SJCRH30 (cell line): ENCODE data around the gene ITPKB. TPM values are rescaled to one million over a fixed set of nuclear protein-coding genes. Genes with fewer than 3 reads are reported as not detected.
A peak's percentile ranks its signal among the peaks of the same experiment; 100 is the strongest.
"Not testable (repeated sequence)": the region's sequence is repeated elsewhere in the genome, so short reads cannot be mapped to it uniquely, and the experiment has no call there.

Experiments
- DNase-seq, 2 experiments: peaks; one replicate each; pipeline ENCODE4 v3.0.0-alpha.2; 2015 to 2020
- H3K27ac ChIP-seq: fragments of 250-450 bp; sonication (Bioruptor Pico); 2 replicates; pipeline ENCODE4 v1.5.1; 2020; ENCODE audit warnings: mild to moderate bottlenecking, moderate library complexity
- H3K27me3 ChIP-seq: fragments of 250-450 bp; sonication (Bioruptor Pico); 2 replicates; pipeline ENCODE4 v1.5.1; 2020; ENCODE audit warnings: mild to moderate bottlenecking, moderate library complexity
- H3K36me3 ChIP-seq: fragments of 250-450 bp; sonication (Bioruptor Pico); 2 replicates; pipeline ENCODE4 v1.5.1; 2020; ENCODE audit warnings: mild to moderate bottlenecking, moderate library complexity
- H3K4me1 ChIP-seq: fragments of 250-450 bp; sonication (Bioruptor Pico); 2 replicates; pipeline ENCODE4 v1.5.1; 2020; ENCODE audit warnings: mild to moderate bottlenecking, moderate library complexity
- H3K4me3 ChIP-seq: fragments of 250-450 bp; sonication (Bioruptor Pico); 2 replicates; pipeline ENCODE4 v1.5.1; 2020; ENCODE audit warnings: mild to moderate bottlenecking, moderate library complexity
- H3K9me3 ChIP-seq: fragments of 250-450 bp; sonication (Bioruptor Pico); replicated peaks from 2 replicates; pipeline ENCODE4 v1.5.1; 2020; ENCODE audit warnings: mild to moderate bottlenecking, moderate library complexity
- total RNA-seq: library from RNA; depleted of rRNA; stranded (reverse); fragments of >200 nt; shearing (Covaris generic); gene quantifications from 2 replicates; pipeline ENCODE4 v1.2.3, GENCODE V29; 2014

ITPKB gene
- total RNA-seq, 1 experiment from 2014 or later = 23.2 TPM

- DNase-seq, H3K36me3 ChIP-seq, H3K9me3 ChIP-seq, H3K27me3 ChIP-seq, H3K4me3 ChIP-seq, H3K27ac ChIP-seq, H3K4me1 ChIP-seq: not testable (repeated sequence)
Measured at GRCh38 chr1:226611980-226612379, 127.1 kb downstream of the ITPKB start.

DNA sequence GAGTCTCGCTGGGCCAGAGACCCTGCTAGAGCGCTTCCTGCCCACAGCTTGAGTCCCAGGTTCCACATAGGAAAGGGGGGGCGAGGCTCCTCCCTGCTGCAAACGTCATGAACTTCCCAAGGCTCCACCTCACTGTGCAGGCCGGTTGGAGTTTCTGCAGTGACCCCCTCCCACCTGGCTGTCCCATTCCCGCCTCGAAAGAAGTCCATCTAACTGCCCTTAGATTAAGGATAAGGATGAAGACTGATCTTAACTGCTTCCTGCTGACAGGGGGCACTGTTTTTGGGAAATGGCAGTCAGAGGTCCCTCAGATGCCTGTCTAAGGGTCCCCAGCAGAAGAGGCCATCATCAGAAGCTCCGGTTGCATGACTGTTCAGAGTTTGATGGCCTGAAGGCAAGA, 127.8 kb downstream of the ITPKB start:
- Histone ChIP-seq H3K9me3 (no peaks in the 10 kb centered on the region), H3K36me3 (no peaks in the 10 kb centered on the region), H3K4me1 (no peaks in the 10 kb centered on the region; the same call in 1 of the 2 replicates), H3K4me3 (no peak overlapping the region), H3K27me3 (no peaks in the 10 kb centered on the region), H3K27ac (no peak overlapping the region)
- DNase-seq = no peak

DNA sequence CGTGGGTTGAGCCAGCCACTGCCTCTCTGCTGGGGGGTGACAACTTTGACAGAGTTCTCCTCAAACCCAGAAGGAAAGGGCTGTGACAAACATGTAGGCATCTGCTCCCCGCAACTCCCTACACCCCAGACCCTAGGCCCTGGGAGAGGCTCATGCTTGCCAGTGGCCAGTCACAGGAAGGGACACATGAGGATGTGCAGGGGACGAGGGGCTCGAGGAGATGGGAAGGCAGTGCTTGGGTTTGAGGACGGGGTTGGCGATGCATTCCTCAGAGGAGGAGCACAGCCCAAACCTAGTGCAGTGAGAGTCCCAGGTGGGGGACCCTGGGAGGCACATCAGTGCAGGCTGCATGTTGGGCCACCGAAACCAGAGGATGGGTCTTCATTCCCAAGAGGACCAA, 128.4 kb downstream of the ITPKB start:
- Histone ChIP-seq H3K9me3 (no peaks in the 10 kb centered on the region), H3K4me3 (no peak overlapping the region), H3K27me3 (no peaks in the 10 kb centered on the region), H3K4me1 (no peaks in the 10 kb centered on the region; the same call in 1 of the 2 replicates), H3K36me3 (no peaks in the 10 kb centered on the region), H3K27ac (no peak overlapping the region)
- DNase-seq = no peak

DNA sequence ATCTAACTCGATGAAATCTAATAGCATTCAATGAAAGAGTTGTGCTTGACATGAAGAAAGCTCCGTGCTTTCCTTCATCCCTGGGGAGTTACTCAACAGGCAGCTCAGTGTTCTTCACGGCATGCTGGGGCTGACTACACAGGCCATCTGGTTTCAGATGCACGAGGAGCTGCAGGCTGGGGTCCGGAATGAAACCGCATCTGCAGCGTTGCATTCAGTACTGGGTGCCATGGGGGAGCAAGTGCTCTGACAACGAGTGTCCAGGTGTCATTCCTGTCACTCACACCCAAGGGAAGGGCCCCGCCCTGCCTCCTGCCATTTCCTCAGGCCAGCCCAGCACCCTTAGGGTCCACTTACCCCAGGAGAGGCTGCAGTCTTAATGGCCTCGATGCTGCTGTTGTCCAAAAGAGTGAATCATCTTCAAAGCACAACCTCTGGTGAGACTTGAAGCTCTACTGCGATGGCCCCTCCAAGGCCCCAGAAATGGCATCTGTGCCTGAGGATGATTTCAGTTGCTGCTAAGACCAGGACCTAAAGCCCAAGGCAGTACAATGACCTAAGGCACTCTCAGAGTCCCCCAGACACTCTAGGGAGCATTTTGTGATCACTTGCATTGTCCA, 129.1 kb downstream of the ITPKB start:
- Histone ChIP-seq H3K27ac (no peak overlapping the region), H3K4me3 (no peak overlapping the region), H3K27me3 (no peaks in the 10 kb centered on the region), H3K36me3 (no peaks in the 10 kb centered on the region), H3K4me1 (no peaks in the 10 kb centered on the region; the same call in 1 of the 2 replicates), H3K9me3 (no peaks in the 10 kb centered on the region)
- no peak for DNase-seq

GRCh38 chr1:226608699-226609505, 130.2 kb downstream of the ITPKB start:
- Histone ChIP-seq H3K36me3 (no peaks in the 10 kb centered on the region), H3K27ac (no peak overlapping the region)
- peak; percentile 84 to 89 for DNase-seq

GRCh38 chr1:226607821-226608220, 131.3 kb downstream of the ITPKB start:
- Histone ChIP-seq H3K9me3 (no peaks in the 10 kb centered on the region), H3K4me3 (no peak overlapping the region), H3K27me3 (no peaks in the 10 kb centered on the region), H3K27ac (no peak overlapping the region), H3K4me1 (peaks cover 1% of the 10 kb centered on the region), H3K36me3 (no peaks in the 10 kb centered on the region)
- DNase-seq = no peak

More at GRCh38 chr1:226608699-226609505, 130.2 kb downstream of the ITPKB start:
- H3K4me3 ChIP-seq = no peak overlapping the region
- no peaks in the 10 kb centered on the region for H3K27me3 ChIP-seq
- H3K9me3 ChIP-seq = no peaks in the 10 kb centered on the region
- no peaks in the 10 kb centered on the region; the same call in 1 of the 2 replicates for H3K4me1 ChIP-seq

DNA sequence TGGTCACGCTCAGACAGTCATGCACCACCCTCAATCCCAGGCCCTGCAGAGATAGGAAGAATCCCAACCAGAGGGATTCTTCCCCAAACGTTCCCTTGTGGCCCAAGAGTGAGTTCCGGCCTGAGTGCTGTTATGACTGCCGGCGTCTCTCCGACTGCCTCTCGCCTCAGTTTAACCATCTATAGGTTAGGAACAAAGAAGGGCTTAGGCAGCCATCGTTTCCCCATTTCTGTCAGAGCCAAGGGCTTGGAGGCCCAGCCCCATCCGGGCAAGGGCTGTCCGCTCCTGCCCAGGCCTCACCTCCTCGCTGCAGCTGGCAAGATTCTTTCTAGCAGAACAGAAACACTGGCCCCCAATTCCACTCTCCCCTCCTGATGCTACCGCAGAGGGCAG, 131.8 kb downstream of the ITPKB start:
- Histone ChIP-seq H3K27me3 (no peaks in the 10 kb centered on the region), H3K9me3 (no peaks in the 10 kb centered on the region), H3K4me1 (peaks cover 6% of the 10 kb centered on the region), H3K27ac (no peak overlapping the region), H3K36me3 (no peaks in the 10 kb centered on the region), H3K4me3 (no peak overlapping the region)
- no peak for DNase-seq

DNA sequence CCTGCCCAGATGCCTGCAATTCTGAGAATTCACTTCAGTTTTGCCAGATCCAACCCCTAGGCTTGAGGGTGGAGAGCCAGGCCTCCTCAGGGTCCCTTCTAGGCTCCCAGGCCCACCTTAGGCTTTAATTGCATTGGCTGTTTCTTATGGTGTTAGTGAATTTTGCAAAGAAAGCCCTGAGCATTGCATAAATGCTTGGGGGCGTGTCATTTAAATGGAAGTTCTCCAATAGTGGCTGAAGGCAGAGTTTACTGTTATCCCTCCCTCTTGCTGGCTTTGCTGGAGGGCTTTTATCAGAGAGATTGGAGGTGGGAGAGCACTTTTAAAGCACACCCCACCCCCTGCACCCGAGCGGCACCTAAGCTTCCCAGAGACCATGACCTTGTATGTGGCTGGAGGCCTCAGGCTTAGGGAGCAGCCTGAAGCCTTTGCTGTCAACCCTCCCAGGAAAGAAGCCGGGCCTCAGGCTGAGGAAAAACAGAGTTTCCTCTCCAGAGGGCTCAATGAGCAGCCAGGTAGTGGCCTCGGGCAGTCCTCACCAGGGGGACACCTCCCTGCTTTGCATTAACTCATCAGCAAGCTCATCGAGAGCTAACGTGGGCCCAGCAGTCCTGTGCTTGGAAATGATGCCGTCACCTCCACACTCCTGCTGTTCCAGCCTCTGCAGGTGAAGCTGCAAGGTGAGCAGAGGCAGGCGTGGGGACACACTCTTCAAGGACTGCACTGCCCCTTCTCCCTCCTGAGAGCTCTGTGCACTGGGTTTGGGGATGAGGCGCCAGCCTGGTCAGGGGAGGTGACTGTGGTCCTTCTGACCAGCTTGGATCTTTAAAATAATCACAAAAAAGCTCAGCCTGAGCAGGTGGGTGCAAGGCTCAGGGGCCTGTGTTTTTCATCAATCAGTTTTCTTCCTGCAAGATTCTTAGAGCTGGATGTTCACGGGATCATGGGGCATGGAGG, 132.5 kb downstream of the ITPKB start:
- Histone ChIP-seq H3K27me3 (no peaks in the 10 kb centered on the region), H3K4me1 (peaks cover 6% of the 10 kb centered on the region), H3K27ac (no peak overlapping the region), H3K36me3 (no peaks in the 10 kb centered on the region), H3K4me3 (no peak overlapping the region), H3K9me3 (no peaks in the 10 kb centered on the region)
- DNase-seq = no peak

- DNase-seq = no peak
- no peak overlapping the region for H3K4me3 ChIP-seq
Measured at GRCh38 chr1:226605318-226605950, 133.6 kb downstream of the ITPKB start.

DNA sequence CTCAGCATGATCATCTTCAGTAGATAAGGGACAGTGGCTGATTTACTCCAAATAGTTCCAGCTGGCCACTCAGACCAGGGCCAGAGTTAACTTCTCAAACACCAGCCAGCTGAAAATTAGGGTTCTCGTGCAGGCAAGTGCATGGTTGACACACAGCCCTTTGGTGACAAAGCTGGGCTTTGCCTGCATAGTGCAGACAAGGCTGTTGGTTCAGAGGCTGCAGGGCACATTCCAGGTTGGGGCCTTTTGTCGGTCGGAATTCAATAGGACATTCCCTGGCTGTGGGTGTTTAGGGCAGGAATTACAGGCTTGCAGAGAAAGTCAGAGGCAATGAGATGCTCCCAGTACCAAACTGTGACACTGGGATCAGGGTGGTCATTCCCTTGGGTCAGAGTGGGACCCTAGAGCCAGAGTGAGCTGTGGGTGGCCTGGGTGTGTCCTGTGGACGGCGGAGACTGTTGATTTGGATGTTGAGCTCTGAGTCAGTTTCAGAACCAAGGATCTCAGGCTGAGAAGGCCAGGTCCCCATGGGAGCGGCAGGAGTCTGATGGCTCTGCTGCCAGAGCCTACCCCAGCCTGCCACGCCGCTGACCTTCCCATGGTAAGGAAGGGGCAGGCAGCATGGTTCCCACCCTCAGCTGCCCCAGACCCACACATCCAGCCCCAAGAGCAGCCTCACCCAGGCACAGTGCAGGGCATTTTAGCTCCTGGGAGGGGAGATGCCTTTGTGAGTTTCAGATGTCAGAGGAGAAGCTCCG, 134.3 kb downstream of the ITPKB start:
- DNase-seq = no peak
- peaks cover 6% of the 10 kb centered on the region for H3K4me1 ChIP-seq
- H3K36me3 ChIP-seq = no peaks in the 10 kb centered on the region
- no peak overlapping the region for H3K27ac ChIP-seq
- H3K27me3 ChIP-seq = no peaks in the 10 kb centered on the region
- H3K9me3 ChIP-seq = no peaks in the 10 kb centered on the region
- no peak overlapping the region for H3K4me3 ChIP-seq

More at GRCh38 chr1:226605318-226605950, 133.6 kb downstream of the ITPKB start:
- Histone ChIP-seq H3K27me3 (no peaks in the 10 kb centered on the region), H3K4me1 (peaks cover 6% of the 10 kb centered on the region), H3K36me3 (no peaks in the 10 kb centered on the region), H3K27ac (no peak overlapping the region), H3K9me3 (no peaks in the 10 kb centered on the region)

GRCh38 chr1:226603858-226604559, 135.1 kb downstream of the ITPKB start:
- Histone ChIP-seq H3K27ac (no peak overlapping the region), H3K36me3 (no peaks in the 10 kb centered on the region), H3K4me1 (peaks cover 6% of the 10 kb centered on the region), H3K9me3 (no peaks in the 10 kb centered on the region), H3K27me3 (no peaks in the 10 kb centered on the region), H3K4me3 (no peak overlapping the region)
- DNase-seq = no peak

GRCh38 chr1:226603022-226603857, 135.8 kb downstream of the ITPKB start:
- H3K27ac ChIP-seq = no peak overlapping the region
- no peaks in the 10 kb centered on the region for H3K36me3 ChIP-seq
- no peak overlapping the region for H3K4me3 ChIP-seq
- no peaks in the 10 kb centered on the region for H3K9me3 ChIP-seq
- H3K4me1 ChIP-seq = peaks cover 6% of the 10 kb centered on the region; the same call in 1 of the 2 replicates
- no peak for DNase-seq
- H3K27me3 ChIP-seq = no peaks in the 10 kb centered on the region
